ENCODE data around the gene FOLR2.
"Not testable (repeated sequence)": the region's sequence is repeated elsewhere in the genome, so short reads cannot be mapped to it uniquely, and the experiment has no call there.

Gene FOLR2

GRCh38 chr11:72263361-72263760 lies 46.8 kb downstream of the FOLR2 start:
- no peak for DNase-seq (ENCODE audit: low spot score)
- TF ChIP-seq, protein P1, sequence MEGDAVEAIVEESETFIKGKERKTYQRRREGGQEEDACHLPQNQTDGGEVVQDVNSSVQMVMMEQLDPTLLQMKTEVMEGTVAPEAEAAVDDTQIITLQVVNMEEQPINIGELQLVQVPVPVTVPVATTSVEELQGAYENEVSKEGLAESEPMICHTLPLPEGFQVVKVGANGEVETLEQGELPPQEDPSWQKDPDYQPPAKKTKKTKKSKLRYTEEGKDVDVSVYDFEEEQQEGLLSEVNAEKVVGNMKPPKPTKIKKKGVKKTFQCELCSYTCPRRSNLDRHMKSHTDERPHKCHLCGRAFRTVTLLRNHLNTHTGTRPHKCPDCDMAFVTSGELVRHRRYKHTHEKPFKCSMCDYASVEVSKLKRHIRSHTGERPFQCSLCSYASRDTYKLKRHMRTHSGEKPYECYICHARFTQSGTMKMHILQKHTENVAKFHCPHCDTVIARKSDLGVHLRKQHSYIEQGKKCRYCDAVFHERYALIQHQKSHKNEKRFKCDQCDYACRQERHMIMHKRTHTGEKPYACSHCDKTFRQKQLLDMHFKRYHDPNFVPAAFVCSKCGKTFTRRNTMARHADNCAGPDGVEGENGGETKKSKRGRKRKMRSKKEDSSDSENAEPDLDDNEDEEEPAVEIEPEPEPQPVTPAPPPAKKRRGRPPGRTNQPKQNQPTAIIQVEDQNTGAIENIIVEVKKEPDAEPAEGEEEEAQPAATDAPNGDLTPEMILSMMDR (IDR thresholded peaks at IDR 0.05; ENCODE audit: extremely low read depth, missing control alignments): no peak

- TF ChIP-seq, protein P1 (IDR thresholded peaks at IDR 0.05; ENCODE audit: extremely low read depth, missing control alignments): no peak
Observed at GRCh38 chr11:72265951-72266350, 49.4 kb downstream of the FOLR2 start.

GRCh38 chr11:72266960-72267359 lies 50.4 kb downstream of the FOLR2 start:
- not testable (repeated sequence) for DNase-seq (ENCODE audit: low spot score)

More at GRCh38 chr11:72265951-72266350, 49.4 kb downstream of the FOLR2 start:
- no peak for DNase-seq (ENCODE audit: low spot score)

DNA sequence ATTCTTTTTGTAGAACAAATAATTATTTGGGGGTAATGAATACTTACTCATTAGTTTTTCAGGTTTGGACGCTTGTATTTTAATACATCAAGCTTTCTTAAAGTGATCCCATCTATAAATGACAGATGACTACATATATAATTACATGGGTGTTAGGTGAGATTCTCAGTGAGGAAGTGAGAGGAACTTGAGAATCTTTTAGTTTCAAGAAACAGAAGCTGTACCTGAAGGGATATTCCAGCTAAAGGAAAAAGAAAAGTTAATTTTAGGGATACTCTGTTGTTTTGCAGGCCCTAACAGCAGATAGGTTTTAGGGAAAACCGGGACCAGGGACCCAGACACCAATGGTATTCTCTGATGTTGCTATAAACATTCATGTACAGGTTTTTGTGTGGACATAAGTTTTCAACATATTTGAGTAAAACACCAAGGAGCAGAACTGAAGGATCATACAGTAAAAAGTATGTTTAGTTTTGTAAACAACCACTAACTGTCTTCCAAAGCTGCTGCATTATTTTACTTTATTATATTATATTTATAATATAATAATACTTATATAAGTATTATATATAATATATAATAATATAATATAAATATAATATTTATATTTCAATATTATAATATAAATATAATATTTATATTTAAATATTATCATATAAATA lies 51.5 kb downstream of the FOLR2 start:
- TF ChIP-seq, protein P1 (IDR thresholded peaks at IDR 0.05; ENCODE audit: extremely low read depth, missing control alignments): no peak
- no peak for DNase-seq (ENCODE audit: low spot score)

Data from GM20000 (cell line).